A549 treated with dexamethasone at 1 μM for 4 hours (cell line): Measurements from ENCODE around the gene PEF1. TPM values are rescaled to one million over a fixed set of nuclear protein-coding genes. Genes with fewer than 3 reads are reported as not detected.

Experiments used
- total RNA-seq: library from RNA; stranded (reverse); fragments of 200-300 nt; extraction: Qiagen RNA extraction; gene quantifications from 5 replicates; pipeline ENCODE4 v1.2.3, GENCODE V29; 2022

Gene PEF1, protein sequence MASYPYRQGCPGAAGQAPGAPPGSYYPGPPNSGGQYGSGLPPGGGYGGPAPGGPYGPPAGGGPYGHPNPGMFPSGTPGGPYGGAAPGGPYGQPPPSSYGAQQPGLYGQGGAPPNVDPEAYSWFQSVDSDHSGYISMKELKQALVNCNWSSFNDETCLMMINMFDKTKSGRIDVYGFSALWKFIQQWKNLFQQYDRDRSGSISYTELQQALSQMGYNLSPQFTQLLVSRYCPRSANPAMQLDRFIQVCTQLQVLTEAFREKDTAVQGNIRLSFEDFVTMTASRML
- 39.5 to 46.5 TPM (median 43.7 TPM) in 5 replicates for total RNA-seq

DNA sequence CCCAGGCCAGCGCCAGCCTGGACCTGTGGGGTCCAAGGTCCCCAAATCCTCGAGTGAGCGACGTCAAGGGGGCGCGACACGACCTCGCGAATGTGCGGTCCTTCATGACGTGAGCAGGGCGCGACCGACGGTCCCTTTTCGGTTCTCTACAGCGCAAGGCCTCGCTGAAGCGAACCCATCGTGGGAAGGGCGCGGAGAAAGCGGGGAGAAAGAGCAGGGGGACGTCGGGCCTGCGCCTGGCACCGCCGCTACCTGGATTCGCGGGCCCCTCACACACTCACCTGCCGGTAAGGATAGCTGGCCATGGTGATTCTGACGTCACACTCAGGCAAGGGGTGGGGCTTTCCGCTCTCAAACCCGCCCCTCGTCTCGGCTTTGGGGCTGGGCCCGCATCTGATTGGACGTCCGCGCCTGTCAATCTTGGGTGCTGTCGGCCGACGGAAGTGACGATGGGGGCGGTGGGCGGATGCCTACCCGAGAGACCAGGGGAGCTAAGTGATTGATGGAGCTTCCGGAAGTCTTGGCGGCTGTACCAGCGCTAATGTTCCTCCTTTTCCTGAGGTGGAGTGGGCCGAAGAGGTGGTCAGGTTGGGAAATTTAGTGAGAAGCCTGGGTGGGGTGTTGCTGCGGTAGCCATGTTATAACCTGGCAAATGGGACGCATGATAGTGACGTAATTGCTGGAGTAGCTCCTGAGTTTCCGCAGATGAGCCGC lies at the start of gene PEF1:
PEF1 (minus strand) TSS at position 317 of the 714 bp plus-strand sequence; CDS start at position 305, 12 bp downstream.

DNA sequence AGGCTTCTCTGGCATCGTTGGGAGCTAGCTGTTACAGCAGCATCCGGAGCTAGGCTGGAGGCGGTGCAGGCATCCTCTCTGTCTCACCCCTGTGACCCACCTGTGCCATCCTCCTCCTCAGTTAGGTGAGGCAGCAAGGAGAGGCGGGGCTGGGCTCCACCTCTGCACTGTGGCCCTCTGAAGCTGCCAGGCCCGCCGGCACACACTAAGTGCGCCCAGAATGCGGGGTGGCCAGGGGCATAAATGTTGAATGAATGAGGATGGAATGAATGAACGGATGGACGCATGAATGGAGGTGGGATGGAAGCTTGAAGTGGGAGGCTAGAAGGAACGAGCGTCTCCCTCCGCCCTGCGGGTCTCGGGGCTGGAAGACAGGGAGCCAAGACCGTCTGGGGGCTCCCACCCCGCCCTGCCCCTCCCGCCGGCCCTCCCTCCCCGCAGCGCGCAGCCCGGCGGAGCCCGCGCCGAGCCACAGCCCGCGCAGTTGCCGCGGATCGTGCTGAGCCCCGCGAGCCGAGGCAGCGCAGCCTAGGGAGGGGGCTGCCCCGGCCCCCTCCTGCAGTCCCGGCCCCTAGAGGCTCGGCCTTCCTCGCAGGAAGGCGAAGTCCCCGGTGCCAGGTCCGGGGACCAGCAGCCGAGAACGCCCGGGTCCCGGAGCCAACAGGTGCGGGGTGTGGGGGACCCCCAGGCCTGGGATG lies 27.3 kb downstream of the PEF1 start, which contains the start of gene HCRTR1:
HCRTR1 (plus strand) TSS at position 472 of the 698 bp plus-strand sequence. CDS start 1,504 bp downstream, outside the sequence.

Other genes with a start within 250 kb of the PEF1 start
- 16.4 to 35.1 TPM (median 31.2 TPM) in 5 replicates for gene SERINC2, start 231.7 kb downstream of the PEF1 start, total RNA-seq
- 0.33 to 0.54 TPM (median 0.38 TPM) in 5 replicates for gene TINAGL1, start 68.4 kb downstream of the PEF1 start, total RNA-seq
- not detected in 5 replicates for gene HCRTR1, start 27.2 kb downstream of the PEF1 start, total RNA-seq
- gene COL16A1, start 59.1 kb upstream of the PEF1 start, total RNA-seq: 3.3 to 5.6 TPM (median 4.0 TPM) in 5 replicates
- gene ADGRB2, start 119.5 kb upstream of the PEF1 start, total RNA-seq: 3.9 to 5.6 TPM (median 4.9 TPM) in 5 replicates
- gene SPOCD1, start 171.1 kb upstream of the PEF1 start, total RNA-seq: 2.8 to 4.4 TPM (median 3.9 TPM) in 5 replicates